HG03097 (cell line): Measurements from ENCODE around the gene AGRN.
"Not testable (repeated sequence)": the region's sequence is repeated elsewhere in the genome, so short reads cannot be mapped to it uniquely, and the experiment has no call there.

Source experiments
- ATAC-seq: cut with Tn5 transposase; IDR thresholded peaks from one replicate; pipeline ENCODE4 v1.9.1; 2021; ENCODE audit not compliant: unreplicated experiment, low FRiP score

Gene AGRN

DNA sequence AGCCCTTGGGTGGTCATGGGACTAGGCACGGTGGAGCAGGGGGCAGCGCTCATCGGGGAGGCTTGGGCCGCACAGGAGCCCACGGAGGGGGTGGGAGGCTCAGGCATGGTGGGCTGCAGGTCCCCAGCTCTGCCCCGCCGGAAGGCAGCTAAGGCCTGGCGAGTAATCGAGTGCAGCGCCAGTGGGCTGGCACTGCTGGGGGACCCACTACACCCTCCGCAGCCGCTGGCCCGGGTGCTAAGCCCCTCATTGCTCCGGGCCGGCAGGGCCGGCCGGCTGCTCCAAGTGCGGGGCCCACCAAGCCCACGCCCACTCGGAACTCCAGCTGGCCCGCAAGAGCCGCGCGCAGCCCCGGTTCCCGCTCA lies 1.6 kb upstream of the AGRN start:
- ATAC-seq = not testable (repeated sequence)

DNA sequence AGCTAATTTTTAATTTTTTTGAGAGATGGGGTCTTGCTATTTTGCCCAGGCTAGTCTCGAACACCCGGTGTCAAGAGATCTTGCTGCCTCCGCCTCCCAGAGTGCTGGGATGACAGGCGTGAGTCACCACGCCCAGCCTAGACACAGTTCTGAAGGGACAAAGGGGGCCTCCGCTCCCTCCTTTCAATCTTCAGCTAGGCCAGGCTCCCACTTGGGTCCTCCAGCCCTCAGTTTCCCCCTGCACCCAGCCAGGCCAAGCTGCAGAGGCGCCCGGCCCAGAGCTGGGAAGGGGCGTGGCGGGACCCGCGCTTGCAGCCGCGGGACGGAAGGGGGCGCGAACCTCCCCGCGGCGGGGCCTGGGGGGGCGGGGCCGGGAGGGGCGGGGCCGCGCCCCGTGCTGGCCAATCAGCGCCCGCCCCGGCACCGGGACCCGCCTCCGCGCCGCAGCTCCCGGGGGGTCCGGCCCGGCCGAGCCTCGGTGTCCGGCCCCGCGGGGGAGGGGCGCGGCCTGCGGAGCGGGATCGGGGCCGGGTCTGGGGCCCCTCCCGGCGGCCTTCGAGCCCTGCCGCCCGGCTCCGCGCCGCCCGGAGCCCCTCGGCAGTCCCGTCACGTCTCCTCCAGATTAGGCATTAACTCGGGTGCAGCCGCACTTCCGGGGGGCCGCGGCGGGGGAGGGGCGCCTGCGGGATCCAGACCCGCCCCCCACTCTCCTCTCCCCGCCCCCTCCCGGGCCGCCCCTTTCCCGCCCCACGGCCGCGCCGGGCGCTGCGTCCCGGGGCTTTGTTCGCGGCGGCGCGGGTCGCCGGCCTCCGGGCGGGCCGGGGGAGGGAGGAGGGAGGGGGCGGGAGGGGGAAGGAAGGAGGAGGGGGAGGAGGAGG lies 559 bp upstream of the AGRN start:
- ATAC-seq = no peak

GRCh38 chr1:1020415-1021009 lies 592 bp downstream of the AGRN start:
- no peak for ATAC-seq

DNA sequence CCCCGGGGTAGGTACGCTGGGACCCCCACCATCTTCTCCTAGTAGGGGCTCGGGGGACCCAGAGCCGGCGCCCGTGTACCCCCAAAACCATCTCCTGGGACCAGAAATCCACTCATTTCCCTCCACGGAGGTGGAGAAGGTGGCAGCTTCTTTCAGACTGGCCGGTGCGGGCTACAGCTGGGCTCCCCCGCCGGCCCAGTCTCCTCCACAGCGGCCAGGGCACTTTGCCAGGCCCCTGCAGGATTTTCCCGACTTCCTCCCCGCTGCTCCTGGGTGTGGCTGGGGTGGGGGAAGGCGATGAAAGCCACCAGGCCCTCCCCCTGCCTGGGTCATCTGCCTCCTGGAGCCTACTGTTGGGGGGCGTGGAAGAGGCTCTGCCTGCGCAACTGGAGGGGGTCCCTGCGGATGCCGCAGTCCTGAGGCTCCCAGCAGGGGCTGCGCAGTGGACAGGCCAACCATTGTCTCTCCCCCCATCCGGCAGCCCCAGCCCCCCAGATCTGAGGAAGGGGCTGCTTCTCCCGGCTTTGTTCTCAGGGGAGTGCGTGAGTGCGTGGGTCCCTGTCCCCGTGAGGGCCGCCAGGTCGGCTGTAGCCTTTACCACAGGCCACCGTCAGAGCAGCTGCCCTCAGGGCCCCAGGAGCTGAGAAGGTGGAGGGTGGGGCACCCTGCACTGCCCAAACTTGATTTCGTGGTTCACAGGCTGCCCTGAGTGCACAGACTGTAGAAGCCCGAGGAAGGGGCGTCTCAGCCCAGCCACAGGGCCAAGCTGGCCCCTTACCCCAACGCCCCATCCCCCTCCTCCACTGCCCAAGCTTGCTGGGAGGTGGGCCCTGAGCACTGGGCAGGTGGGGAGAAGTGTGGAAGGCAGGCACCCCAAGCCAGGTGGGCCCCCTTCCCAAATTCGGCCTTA lies 1.3 kb downstream of the AGRN start:
- ATAC-seq = no peak

GRCh38 chr1:1021920-1022259 lies 2.0 kb downstream of the AGRN start:
- no peak for ATAC-seq

GRCh38 chr1:1022302-1023009 lies 2.5 kb downstream of the AGRN start:
- ATAC-seq = no peak

- no peak for ATAC-seq
Measured at GRCh38 chr1:1023700-1024099, 3.8 kb downstream of the AGRN start.

GRCh38 chr1:1024149-1024770 lies 4.3 kb downstream of the AGRN start:
- no peak for ATAC-seq

DNA sequence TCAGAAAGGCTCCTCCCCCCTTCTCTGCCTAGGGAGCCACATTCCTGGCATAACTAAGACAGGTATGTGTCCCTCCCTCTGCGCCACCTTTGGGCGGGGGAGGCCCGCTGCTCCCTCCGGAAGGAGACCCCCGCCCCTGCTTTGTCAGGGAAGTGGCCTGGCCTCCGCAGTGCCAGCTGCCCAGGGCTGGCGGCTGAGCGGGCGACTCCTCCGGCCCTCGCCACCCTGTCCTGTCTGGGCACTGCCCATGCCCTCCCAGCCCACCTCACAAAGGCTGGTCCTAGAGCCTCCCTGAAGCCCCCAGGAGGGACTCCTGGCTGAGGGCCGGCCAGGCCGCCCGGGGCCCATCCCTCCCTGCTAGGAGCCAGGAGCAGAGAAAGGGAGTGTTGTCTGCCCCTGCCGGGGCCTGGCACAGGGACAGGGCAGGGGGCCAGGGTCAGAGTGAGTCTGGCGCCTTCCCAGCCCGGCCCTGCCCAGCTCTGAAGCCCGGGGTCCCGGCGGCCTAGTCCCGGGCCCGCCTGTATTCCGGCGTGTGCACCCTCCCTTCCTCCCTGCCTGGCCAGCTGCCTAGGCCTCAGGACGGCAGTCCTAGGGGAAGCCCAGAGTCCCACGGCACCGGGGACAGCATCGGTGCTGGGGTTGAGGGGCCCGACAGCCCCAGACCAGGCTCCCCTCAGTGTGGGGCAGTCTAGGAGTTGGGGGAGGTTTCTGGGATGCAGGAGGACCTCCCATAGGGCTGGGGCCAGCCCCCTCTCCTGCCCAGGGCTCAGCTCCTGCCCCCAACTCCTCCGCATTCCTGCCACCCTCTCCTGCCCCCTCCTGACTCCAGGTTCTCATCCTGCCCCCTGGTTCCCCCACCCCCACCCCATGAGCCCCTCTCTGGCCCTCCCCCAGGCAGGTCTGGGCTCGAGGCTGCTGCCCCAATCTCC lies 5.1 kb downstream of the AGRN start:
- ATAC-seq = no peak

DNA sequence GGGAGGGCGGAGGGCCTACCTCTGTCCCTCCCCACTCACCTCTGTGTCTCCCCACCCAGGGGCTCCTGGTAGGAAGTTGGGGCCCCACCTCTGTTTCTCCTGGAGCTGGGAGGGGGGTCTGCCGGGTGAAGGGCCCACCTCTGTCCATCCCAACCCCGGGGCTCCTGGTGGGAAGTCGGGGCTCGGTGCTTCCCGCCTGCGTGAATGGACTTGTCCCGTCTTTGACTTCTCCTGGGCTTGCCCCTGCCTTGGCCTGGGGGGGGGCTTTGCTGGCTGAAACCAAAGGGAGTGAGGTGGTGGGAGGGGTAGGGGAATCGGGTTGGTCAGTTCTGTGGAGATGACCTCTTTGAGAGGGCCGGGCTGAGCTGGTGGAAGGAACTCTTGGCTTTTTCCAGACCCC lies 5.8 kb downstream of the AGRN start:
- ATAC-seq = no peak

DNA sequence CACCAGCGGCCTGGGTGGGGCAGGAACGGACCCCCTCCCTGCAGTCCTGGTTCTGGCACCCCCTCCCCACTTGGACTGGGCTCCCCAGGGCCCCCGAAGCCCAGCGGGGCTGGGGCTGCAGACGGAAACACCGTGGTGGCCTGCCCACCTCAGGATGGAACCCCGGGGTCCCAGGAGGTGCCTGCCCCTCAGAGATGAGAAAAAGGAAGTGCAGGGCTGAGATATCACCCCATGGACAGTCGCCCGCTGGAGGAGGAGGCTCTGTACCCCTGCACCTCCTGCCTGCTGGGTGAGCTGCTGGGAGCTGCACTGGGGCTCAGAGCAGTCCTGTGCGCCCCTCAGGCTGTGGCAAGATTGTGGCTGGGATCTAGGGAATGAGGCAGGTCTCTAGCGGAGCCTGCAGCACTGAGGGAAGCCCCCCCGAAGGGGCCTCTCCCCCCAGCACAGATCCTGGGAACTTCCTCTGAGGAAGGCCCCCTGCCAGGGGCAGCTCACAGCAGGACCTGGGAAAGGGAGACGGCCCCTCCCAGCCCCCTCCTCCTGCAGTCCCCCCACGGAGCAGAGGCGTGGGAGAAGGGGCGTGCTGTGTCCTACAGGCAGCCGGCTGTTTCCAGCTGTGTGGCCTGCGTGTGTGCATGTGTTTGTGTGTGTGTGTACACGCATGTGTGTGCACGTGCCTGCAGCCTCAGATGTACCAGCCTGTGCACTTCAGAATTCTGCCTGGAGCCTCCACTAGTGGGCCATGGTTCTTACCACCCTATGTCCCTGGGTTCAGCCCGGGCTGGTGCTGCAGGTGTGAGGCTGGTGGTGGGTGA lies 6.9 kb downstream of the AGRN start:
- ATAC-seq = no peak

- ATAC-seq = no peak
Measured at GRCh38 chr1:1027791-1028190, 7.9 kb downstream of the AGRN start.

DNA sequence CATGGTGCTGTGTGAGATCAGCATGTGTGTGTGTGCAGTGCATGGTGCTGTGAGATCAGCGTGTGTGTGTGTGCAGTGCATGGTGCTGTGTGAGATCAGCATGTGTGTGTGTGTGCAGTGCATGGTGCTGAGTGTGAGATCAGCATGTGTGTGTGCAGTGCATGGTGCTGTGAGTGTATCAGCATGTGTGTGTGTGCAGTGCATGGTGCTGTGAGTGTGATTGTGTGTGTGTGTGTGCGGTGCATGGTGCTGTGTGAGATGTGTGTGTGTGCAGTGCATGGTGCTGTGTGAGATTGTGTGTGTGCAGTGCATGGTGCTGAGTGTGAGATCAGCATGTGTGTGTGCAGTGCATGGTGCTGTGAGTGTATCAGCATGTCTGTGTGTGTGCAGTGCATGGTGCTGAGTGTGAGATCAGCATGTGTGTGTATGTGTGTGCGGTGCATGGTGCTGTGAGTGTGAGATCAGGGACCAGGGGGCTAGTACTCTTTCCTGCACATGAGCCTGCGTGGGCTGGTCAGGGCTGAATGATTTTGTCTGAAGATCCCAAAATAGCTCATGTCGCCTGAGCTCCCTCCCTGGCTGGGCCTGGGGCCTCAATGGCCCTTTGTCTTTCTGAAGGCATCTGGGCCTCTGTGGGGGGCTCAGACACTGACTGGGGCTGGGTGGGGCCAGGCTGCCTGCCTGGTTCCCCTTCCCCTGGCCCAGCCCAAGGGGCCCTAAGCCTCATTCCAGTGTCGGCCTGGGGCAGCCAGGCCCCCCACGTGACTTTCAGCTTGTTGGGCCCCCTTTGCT lies 11.1 kb downstream of the AGRN start:
- not testable (repeated sequence) for ATAC-seq

DNA sequence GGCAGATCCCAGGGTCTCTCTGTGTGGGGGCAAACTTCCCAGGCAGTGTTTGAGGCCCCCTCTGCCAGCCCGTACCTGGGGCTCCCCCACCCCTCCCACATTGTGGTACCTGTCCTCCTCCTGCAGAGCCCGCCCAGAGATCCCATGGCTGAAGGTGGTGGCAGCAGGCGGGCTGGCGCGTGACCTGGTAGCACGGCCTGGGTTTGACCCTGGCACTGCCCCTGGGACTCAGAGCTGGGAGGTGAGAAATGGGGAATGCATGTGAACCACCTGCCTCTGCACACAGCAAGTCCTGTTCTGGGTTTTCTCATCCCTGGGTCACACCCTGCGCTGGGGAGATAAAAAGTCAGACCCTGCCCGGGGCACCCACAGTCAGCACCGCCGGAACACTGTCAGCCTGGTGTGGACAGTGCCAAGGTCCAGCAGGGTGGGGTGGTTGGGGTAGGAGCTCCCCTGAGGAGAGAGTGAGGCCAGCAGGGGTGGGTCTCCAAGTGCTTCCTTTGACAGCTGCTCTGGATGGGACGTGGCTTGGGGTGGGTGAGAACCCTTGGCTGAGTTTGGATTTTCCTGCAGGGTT lies 11.8 kb downstream of the AGRN start:
- no peak for ATAC-seq

DNA sequence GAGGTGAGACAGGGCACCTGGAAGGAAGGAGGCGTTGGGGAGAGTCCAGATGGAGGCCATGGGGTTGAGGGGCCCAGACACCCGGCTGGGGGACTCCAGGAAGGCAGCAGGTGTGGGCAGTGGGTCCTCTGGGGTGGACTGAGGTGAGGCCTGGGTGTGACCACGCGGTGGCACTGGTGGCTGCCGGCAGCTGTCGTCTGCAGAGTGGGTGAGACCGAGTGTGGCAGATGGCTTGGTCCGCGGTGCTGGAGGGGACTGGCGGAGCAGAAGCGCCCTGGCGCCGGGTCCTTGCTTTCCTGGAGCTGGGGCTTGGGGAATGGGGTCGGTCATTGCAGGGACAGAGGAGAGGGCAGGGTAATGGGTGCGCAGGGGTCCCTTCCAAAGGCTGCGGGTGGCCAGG lies 12.5 kb downstream of the AGRN start:
- ATAC-seq = peak; percentile 19

DNA sequence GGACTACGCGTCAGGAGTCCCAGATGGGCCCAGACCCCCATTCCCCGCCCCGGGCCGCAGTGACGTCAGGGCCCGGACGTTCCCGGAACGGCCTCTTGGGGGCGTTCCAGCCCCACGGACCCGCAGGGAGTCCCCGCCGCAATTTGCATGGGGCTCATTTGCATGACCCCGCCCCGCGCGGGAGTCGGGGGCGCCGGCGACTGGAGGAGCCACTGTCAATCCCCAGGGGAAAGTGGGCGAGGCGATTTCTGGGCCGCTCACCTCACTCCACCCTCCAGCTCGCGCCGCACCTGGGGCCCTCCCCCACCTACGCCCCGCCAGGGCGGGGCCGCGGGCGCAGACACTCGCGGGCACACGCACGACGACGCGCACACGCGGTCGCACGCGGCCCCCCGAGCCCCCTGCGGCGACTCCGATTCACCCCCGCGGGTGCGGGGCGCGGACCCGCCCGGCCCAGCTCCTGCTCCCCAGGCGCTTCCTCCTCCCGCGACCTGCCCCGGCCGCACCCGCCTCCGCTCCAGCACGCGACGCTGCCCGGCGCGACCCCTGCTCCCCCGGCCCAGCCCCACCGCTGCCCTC lies 13.2 kb downstream of the AGRN start:
- peak; percentile 81 for ATAC-seq
